ENCODE data around the gene SNAPC1.

SNAPC1 gene

GRCh38 chr14:61766151-61766550 is 3.9 kb downstream of the SNAPC1 start:
- peak; percentile 54 for DNase-seq (ENCODE audit: low read depth)
- peak overlapping the region; percentile 89 for H3K4me3 ChIP-seq (ENCODE audit: low read length)
- no peak for TF ChIP-seq CTCF (IDR thresholded peaks at IDR 0.05; ENCODE audit: insufficient read depth, low read depth, low read length, missing control alignments)

GRCh38 chr14:61768240-61768639 is 6.0 kb downstream of the SNAPC1 start:
- no peak for TF ChIP-seq CTCF (IDR thresholded peaks at IDR 0.05; ENCODE audit: insufficient read depth, low read depth, low read length, missing control alignments)
- DNase-seq (ENCODE audit: low read depth), result no peak
- H3K4me3 ChIP-seq (ENCODE audit: low read length), result no peak overlapping the region

- H3K4me3 ChIP-seq (ENCODE audit: low read length), result no peak overlapping the region
- TF ChIP-seq CTCF (IDR thresholded peaks at IDR 0.05; ENCODE audit: insufficient read depth, low read depth, low read length, missing control alignments), result no peak
- DNase-seq (ENCODE audit: low read depth), result no peak
Observed at GRCh38 chr14:61769893-61770292, 7.7 kb downstream of the SNAPC1 start.

GRCh38 chr14:61774861-61775260 is 12.6 kb downstream of the SNAPC1 start:
- no peak for DNase-seq (ENCODE audit: low read depth)
- no peak for TF ChIP-seq CTCF (IDR thresholded peaks at IDR 0.05; ENCODE audit: insufficient read depth, low read depth, low read length, missing control alignments)
- no peak overlapping the region for H3K4me3 ChIP-seq (ENCODE audit: low read length)

- no peak for TF ChIP-seq CTCF (IDR thresholded peaks at IDR 0.05; ENCODE audit: insufficient read depth, low read depth, low read length, missing control alignments)
- H3K4me3 ChIP-seq (ENCODE audit: low read length), result no peak overlapping the region
- no peak for DNase-seq (ENCODE audit: low read depth)
Observed at GRCh38 chr14:61780125-61780524, 17.9 kb downstream of the SNAPC1 start.

GRCh38 chr14:61797309-61797708 is 35.1 kb downstream of the SNAPC1 start:
- H3K4me3 ChIP-seq (ENCODE audit: low read length), result no peak overlapping the region
- TF ChIP-seq CTCF (IDR thresholded peaks at IDR 0.05; ENCODE audit: insufficient read depth, low read depth, low read length, missing control alignments), result no peak
- no peak for DNase-seq (ENCODE audit: low read depth)

GRCh38 chr14:61802010-61802568 is 39.9 kb downstream of the SNAPC1 start:
- no peak for TF ChIP-seq CTCF (IDR thresholded peaks at IDR 0.05; ENCODE audit: insufficient read depth, low read depth, low read length, missing control alignments)
- DNase-seq (ENCODE audit: low read depth), result no peak
- H3K4me3 ChIP-seq (ENCODE audit: low read length), result no peak overlapping the region
